Fibroblast of peridontal ligament (primary cell): Measurements from ENCODE around the gene XPR1.

Source experiments
- DNase-seq: peaks from one replicate; pipeline ENCODE4 v3.0.0-alpha.2; 2010; ENCODE audit errors: extremely low read depth

The XPR1 gene

DNA sequence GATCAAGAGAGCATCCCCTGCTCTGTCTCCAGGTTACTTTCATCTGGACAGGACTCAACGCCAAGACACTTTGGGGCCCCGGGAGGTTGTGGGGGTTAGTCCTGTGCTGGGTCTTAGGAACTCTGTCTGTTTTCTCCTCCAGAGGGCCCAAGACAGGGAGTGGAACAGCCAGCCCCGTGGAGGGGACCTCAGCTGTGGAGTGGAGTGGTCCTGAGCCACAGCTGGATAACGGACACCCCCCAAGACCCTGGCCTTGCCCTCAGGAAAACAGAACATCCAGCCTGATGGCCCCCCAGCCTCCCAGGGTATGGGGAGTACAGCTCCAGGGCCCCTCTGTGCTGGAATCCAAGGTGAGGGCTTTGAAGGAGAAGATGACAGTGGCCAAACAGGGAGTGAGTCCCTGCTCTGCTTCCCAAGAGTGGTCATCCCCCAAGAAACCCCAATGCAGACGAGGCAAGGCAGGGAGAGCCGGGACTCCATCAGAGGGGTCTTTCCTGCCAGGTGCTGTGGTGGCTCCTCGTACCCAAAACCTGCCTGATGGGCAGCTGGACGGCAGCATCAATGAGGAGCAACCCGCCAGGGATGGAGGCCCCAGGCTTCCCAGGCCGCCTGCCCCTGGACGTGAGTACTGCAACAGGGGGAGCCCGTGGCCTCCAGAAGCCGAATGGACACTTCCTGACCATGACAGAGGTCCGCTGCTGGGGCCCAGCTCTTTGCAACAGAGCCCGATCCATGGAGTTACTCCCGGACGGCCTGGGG, 284.4 kb downstream of the XPR1 start:
- no peak for DNase-seq

DNA sequence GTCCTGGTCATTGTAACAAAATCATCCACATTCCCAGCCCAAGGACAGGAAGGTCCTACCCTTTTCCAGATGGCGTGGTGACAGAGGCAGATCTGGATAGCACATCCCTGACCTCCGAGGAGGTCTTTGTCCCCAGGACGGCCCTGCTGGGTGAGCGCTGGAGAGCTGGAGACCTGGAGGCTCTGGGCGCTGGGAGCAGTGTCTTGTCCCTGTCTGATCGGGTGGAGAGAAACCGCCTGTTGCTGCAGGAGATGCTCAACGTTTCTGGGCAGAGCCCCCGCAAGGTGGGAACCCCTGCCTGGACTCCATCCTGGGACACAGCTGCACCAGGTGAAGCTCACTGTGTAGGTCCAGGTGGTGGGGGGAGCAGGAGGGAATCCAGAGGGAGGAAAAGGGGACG, 284.9 kb downstream of the XPR1 start:
- no peak for DNase-seq

GRCh38 chr1:180917306-180918065, 285.7 kb downstream of the XPR1 start:
- peak; percentile 70 for DNase-seq

- no peak for DNase-seq
Observed at GRCh38 chr1:180918519-180918918, 286.7 kb downstream of the XPR1 start.

GRCh38 chr1:180919183-180919700, 287.4 kb downstream of the XPR1 start:
- DNase-seq: no peak

DNA sequence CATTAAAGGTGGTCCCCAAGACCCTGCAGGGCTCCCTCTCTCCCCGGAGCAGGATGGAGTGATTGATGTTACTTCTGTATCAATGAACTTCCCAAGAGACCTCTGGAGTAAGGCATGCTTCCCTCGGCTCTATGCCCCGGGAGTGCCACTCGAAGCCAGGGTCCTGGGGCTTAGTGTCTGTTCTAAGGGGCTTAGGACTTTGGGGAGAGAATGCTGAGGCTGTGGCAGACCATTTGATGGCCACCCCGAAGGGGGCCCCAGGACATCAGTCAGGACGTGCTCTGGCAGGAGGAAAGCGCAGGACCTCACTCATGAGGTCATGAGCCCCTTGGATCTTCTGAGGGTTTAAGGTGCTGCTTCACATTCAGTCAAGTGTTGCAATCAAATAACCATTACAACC, 288.4 kb downstream of the XPR1 start:
- no peak for DNase-seq

- DNase-seq: no peak
Observed at GRCh38 chr1:180920702-180921101, 288.9 kb downstream of the XPR1 start.

- no peak for DNase-seq
Observed at GRCh38 chr1:180921386-180921785, 289.6 kb downstream of the XPR1 start.

GRCh38 chr1:180921891-180922630, 290.2 kb downstream of the XPR1 start:
- DNase-seq: no peak

DNA sequence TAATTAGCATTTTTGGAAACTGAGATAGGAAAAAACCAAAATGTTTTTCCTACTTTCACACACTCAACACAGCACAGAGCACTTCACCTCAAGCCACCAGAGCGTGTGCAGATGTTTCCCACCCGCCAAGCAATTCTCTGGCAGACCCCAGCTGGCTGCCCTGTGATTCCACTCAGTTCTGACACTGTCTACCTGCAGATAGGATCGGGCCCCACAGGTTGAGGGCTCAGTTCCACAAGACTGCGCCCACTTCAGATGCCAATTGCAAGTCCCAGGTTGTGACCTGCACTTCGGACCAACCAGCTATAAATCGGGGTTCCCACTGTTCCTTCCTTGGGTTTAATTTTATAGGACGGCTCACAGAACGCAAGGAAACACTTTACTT, 290.8 kb downstream of the XPR1 start:
- DNase-seq: no peak

- DNase-seq: peak; percentile 11
Observed at GRCh38 chr1:180923021-180923841, 291.4 kb downstream of the XPR1 start.

DNA sequence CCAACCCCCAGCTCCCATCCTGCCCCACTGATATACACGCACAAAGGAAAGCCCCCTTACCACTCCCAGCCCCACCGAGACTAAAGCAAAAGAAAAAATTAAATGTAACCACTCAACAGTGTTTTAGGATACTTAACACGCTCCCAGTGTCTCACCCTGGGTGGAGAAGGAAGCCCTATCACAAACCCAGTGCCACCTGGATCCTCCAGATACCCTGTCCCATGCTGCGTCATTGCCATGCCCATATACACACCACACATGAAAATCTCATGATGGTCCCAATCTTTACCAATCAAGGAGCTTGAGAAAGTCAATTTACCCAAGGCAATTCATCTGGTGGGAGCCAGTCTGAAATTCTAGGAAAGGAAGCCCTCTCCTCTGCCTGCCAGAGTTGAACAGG, 292.1 kb downstream of the XPR1 start:
- DNase-seq: no peak

GRCh38 chr1:180924939-180925338, 293.1 kb downstream of the XPR1 start:
- DNase-seq: no peak

- no peak for DNase-seq
Observed at GRCh38 chr1:180925471-180926051, 293.7 kb downstream of the XPR1 start.

- DNase-seq: peak; percentile 40
Observed at GRCh38 chr1:180926164-180926981, 294.6 kb downstream of the XPR1 start.

DNA sequence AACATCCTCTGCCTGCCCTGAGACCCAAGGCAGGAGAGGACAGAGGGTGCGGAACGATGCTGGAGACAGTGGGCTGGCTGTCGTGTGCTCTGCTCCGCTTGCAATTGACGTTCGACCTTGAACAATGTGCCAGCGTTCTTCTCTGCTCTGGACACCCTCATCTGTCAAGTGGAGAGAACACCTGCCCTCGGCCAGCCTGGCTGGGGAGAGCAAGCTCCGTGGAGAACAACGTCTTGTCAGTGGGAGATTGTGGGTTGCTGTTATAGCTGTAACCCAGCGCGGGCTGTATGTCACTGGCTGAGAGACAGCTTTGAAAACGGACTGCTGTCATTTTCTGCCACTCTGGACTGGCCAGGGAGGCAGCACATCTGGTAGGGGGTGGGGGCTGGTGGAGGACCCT, 295.5 kb downstream of the XPR1 start:
- no peak for DNase-seq

GRCh38 chr1:180927841-180928240, 296.0 kb downstream of the XPR1 start:
- no peak for DNase-seq

DNA sequence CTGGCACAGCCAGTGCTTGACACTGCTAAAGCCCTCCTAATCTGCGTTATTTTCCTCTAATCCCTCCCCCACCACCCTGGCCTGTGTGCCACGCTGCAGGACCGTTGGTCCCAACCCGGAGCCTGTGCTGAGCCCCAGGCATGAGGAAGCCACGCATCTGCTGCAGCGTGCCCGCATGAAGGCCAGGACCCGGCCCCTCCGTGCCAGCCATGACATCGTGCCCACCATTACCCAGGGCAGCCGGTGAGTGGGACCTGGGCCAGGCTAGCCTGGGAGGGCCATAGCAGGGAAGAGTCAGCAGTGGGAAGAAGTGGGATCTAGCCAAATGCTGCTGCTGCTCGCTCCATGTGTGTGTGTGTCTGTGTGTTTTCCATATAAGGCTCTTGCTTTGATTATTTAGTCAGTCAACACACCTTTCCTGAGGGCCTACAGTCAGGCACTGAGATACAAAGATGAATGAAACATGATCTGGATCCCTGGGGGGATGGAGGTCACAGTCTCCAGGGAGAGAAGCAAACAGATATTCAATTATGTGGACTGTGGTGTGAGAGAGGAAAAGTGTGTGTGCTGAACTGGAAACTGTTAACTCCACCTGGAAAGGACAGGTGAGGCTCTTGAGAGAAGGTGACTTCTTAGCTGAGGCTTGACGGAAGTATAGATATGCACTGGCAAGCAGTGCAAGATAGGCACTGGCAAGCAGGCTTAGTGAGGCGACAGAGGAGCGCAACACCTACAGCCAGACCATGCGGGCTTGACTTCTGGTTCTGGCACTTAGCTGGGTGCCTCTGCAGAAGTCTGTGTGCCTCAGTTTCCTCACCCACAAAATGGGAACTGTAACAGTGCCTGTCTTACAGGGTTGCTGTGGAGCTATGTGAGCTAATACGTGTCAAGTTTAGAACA, 296.8 kb downstream of the XPR1 start:
- DNase-seq: no peak

GRCh38 chr1:180929389-180929788, 297.6 kb downstream of the XPR1 start:
- no peak for DNase-seq
